ENCODE measurements around the gene NEDD4. TPM values are rescaled to one million over a fixed set of nuclear protein-coding genes. Genes with fewer than 3 reads are reported as not detected.
"Not testable (repeated sequence)": the region's sequence is repeated elsewhere in the genome, so short reads cannot be mapped to it uniquely, and the experiment has no call there.

Gene NEDD4
- total RNA-seq, 2 donors from 2014 or later, result 14.5 to 15.3 TPM

GRCh38 chr15:56031836-56032235, 38.4 kb upstream of the NEDD4 start:
- H3K9me3 ChIP-seq, result no peaks in the 10 kb centered on the region
- no peak overlapping the region for H3K9ac ChIP-seq (ENCODE audit: low read depth in 2 of 2, low read length in 2 of 2)
- H3K27ac ChIP-seq, result no peak overlapping the region
- H3K4me3 ChIP-seq, result no peak overlapping the region
- H3K36me3 ChIP-seq, result no peaks in the 10 kb centered on the region
- TF ChIP-seq, protein P1, sequence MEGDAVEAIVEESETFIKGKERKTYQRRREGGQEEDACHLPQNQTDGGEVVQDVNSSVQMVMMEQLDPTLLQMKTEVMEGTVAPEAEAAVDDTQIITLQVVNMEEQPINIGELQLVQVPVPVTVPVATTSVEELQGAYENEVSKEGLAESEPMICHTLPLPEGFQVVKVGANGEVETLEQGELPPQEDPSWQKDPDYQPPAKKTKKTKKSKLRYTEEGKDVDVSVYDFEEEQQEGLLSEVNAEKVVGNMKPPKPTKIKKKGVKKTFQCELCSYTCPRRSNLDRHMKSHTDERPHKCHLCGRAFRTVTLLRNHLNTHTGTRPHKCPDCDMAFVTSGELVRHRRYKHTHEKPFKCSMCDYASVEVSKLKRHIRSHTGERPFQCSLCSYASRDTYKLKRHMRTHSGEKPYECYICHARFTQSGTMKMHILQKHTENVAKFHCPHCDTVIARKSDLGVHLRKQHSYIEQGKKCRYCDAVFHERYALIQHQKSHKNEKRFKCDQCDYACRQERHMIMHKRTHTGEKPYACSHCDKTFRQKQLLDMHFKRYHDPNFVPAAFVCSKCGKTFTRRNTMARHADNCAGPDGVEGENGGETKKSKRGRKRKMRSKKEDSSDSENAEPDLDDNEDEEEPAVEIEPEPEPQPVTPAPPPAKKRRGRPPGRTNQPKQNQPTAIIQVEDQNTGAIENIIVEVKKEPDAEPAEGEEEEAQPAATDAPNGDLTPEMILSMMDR (IDR thresholded peaks at IDR 0.05), result no peak
- H3K4me1 ChIP-seq, result no peaks in the 10 kb centered on the region
- no peak for DNase-seq
- H3K27me3 ChIP-seq, result no peaks in the 10 kb centered on the region
- intact Hi-C loops (cut with DNase I), result no loop called here

DNA sequence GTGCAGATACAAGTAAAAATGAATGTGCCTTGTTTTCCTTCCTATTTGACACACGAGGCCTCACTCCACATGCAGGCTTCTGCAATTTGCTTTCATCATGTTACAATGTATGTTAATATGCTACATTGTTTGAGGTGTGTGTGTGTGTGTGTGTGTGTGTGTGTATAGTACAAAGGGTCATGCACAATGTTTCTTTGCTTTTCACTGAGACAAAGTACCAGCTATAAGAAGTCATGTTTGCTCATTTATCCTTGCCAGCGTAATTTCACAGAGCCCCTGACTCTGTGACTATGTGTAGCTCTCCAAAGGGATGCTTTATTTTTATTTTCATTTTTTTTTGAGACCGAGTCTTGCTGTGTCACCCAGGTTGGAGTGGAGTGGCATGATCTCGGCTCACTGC, 38.0 kb upstream of the NEDD4 start:
- intact Hi-C loops (cut with DNase I), result no loop called here
- DNase-seq, result no peak
- no peaks in the 10 kb centered on the region for H3K9me3 ChIP-seq
- H3K4me1 ChIP-seq, result no peaks in the 10 kb centered on the region
- H3K27ac ChIP-seq, result no peak overlapping the region
- no peaks in the 10 kb centered on the region for H3K27me3 ChIP-seq
- H3K9ac ChIP-seq (ENCODE audit: low read depth in 2 of 2, low read length in 2 of 2), result no peak overlapping the region
- TF ChIP-seq, protein P1 (IDR thresholded peaks at IDR 0.05), result no peak
- H3K36me3 ChIP-seq, result no peaks in the 10 kb centered on the region
- no peak overlapping the region for H3K4me3 ChIP-seq

GRCh38 chr15:56028430-56028829, 35.0 kb upstream of the NEDD4 start:
- no peak overlapping the region for H3K27ac ChIP-seq
- H3K27me3 ChIP-seq, result no peaks in the 10 kb centered on the region
- intact Hi-C loops (cut with DNase I), result no loop called here
- H3K4me3 ChIP-seq, result no peak overlapping the region
- no peaks in the 10 kb centered on the region for H3K9me3 ChIP-seq
- TF ChIP-seq, protein P1 (IDR thresholded peaks at IDR 0.05), result no peak
- no peak for DNase-seq
- no peak overlapping the region for H3K9ac ChIP-seq (ENCODE audit: low read depth in 2 of 2, low read length in 2 of 2)
- no peaks in the 10 kb centered on the region for H3K4me1 ChIP-seq
- H3K36me3 ChIP-seq, result no peaks in the 10 kb centered on the region

DNA sequence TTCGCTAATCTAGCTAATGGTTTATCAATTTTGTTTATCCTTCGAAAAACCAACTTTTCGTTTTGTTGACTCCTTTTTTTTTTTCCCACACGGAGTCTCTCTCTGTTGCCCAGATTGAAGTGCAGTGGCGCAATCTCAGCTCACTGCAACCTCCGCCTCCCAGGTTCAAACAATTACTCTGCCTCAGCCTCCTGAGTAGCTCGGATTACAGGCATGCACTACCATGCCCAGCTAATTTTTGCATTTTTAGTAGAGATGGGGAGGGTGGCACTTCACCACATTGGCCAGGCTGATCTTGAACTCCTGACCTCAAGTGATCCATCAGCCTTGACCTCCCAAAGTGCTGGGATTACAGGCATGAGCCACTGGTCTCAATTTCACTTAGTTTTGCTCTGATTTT, 29.7 kb upstream of the NEDD4 start:
- H3K4me3 ChIP-seq; H3K4me1 ChIP-seq; DNase-seq; H3K27me3 ChIP-seq; H3K27ac ChIP-seq; H3K9me3 ChIP-seq; intact Hi-C loops (cut with DNase I); H3K9ac ChIP-seq (ENCODE audit: low read depth in 2 of 2, low read length in 2 of 2); H3K36me3 ChIP-seq: not testable (repeated sequence)

- TF ChIP-seq, protein P1 (IDR thresholded peaks at IDR 0.05), result no peak
- Histone ChIP-seq H3K27me3 (no peaks in the 10 kb centered on the region), H3K4me1 (no peaks in the 10 kb centered on the region), H3K9ac (ENCODE audit: low read depth in 2 of 2, low read length in 2 of 2) (no peak overlapping the region), H3K27ac (no peak overlapping the region), H3K4me3 (no peak overlapping the region), H3K9me3 (no peaks in the 10 kb centered on the region), H3K36me3 (no peaks in the 10 kb centered on the region)
- DNase-seq, result no peak
- intact Hi-C loops (cut with DNase I), result no loop called here
These were observed 26.5 kb upstream of the NEDD4 start for GRCh38 chr15:56019819-56020486.

DNA sequence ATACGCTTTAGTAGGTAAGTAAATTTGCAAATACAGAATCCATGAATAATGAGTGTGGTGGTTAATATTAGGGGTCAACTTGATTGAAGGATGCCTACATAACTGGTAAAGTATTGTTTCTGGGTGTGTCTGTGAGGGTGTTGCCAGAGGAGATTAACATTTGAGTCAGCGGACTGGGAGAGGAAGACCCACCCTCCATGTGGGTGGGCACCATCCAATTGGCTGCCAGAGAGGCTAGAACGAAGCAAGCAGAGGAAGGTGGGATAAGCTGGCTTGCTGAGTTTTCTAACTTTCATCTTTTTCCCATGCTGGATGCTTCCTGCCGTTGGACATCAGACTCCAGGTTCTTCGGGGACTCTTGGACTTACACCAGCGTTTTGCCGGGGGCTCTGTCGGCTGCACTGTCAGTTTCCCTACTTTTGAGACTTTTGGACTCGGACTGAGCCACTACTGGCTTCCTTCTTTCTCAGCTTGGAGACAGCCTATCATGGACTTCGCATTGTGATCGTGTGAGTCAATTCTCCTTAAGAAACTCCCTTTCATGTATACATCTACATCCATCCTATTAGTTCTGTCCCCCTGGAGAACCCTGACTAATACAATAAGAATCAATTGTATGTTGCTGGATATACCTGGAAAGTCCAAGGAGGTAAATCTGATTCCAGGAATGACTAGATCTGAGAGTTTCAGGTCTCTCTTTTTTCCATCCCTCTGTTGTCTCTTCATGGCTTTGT, 25.8 kb upstream of the NEDD4 start:
- TF ChIP-seq, protein P1 (IDR thresholded peaks at IDR 0.05), result no peak
- intact Hi-C loops (cut with DNase I), result no loop called here
- no peak for DNase-seq

More for the DNA sequence above, 25.8 kb upstream of the NEDD4 start:
- no peaks in the 10 kb centered on the region for H3K9me3 ChIP-seq
- no peak overlapping the region for H3K9ac ChIP-seq (ENCODE audit: low read depth in 2 of 2, low read length in 2 of 2)
- H3K4me3 ChIP-seq, result no peak overlapping the region
- H3K27ac ChIP-seq, result no peak overlapping the region
- H3K4me1 ChIP-seq, result no peaks in the 10 kb centered on the region
- no peaks in the 10 kb centered on the region for H3K27me3 ChIP-seq
- no peaks in the 10 kb centered on the region for H3K36me3 ChIP-seq
